ENCODE data around the gene ZNF774. TPM values are rescaled to one million over a fixed set of nuclear protein-coding genes. Genes with fewer than 3 reads are reported as not detected.
A peak's percentile ranks its signal among the peaks of the same experiment; 100 is the strongest.
"Not testable (repeated sequence)": the region's sequence is repeated elsewhere in the genome, so short reads cannot be mapped to it uniquely, and the experiment has no call there.

Gene ZNF774
- 0.84 TPM for polyA plus RNA-seq (2013, experiment 1 of 2; ENCODE audit: insufficient read length)
- polyA plus RNA-seq (2013, experiment 2 of 2; ENCODE audit: insufficient read length) = 1.3 TPM

DNA sequence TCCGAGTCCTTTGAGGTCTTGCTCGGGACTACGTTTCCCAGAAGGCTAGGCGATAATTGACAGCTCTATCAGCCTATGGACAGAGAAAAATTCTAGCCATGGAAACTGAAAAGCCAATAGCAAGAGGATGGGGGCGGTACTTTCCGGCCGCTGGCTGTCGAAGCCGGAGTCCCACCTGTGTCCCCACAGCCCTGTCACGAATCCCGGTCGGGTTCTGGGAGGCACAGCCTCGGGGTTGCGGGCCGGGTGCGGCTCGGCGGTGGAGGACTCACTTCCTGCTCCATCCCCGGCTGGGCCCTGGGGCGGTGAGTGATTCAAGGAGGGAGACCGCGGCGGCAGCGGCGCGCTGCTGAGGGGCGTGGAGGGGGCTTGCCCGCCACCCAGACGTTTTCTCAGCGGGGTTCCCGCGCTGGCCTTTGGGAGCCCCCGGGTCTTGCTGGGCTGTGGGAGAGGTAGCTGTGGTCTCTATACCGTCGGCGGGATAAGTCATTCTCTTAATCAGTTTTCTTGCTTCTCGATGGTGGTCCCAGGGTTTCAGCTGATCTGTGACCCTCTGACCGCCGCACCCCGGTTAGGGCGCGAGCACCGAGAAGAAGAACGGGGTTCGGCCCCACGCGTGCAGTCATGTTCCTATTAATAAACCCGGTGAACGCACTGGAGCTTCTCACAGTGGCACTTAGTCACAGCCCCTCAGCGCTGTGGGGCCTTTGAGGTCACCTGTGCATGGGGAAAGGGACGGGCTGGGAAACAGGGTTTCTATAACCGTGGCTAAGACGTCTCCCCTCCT, at the start of gene ZNF774:
Gene ZNF774 (plus strand): TSS at position 178 of the 787 bp plus-strand sequence. CDS start 2,377 bp downstream, outside the sequence.
- peak; percentile 93 for DNase-seq

GRCh38 chr15:90305355-90305754, 46.7 kb upstream of the ZNF774 start:
- not testable (repeated sequence) for DNase-seq

DNA sequence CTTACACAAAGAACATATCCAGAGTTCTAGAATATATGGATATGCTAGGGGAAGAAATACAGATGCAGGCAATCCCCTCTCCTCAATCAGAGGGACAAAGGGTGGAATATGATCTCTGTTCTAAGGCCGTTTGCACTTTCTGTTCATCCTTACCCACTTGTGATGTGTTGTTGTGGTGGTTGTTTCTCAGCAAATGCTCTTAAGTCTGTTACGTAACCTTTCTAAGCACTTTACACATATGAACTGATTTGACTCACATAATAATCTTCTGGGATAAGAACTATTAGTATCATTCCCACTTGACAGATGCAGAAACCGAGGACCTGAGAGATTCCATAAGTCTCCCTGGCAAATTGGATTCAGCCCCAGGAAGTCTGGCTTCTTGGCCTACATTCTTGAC, 46.2 kb upstream of the ZNF774 start:
- DNase-seq = no peak

DNA sequence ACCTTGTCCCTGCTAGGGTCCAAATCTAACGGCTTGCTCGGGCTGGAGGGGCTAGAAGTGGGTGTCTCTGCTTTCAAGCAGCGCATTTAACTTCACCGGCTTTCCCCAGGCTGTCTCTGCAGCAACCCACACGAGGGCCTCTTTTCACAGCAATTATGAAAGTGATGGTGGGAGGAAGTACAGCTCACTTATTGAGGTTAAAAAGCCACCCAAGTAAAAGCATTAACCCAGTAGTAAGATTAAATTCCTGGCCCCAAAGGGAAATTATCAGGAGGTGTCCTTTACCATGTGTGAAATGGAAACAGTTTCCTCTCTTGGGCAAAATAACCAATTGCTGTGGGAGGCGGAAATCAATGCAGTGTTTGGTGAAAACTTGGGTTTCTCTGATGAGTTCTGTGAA, 45.5 kb upstream of the ZNF774 start:
- DNase-seq = no peak

- DNase-seq = no peak
These were observed 44.4 kb upstream of the ZNF774 start for GRCh38 chr15:90307661-90308060.

DNA sequence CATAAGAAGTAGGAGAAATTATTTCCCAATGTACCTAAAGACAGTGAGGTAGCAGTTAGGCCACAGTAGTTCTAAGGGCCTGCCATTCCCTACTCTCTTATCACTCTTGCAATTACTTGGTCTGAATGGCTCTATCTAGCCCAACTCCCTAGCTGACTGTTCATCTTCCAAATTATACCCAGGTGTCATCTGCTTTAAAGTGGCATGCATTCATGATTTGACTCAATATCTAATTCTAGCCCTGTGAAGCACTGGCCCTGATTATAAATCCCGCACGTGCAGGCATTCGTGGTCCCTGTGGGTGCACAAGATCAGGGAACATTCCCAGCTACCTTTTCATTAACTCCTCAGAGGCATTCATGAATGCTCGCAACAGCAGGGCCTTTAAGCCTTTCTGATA, 43.1 kb upstream of the ZNF774 start:
- DNase-seq = no peak

- peak; percentile 64 for DNase-seq
These were observed 36.7 kb upstream of the ZNF774 start for GRCh38 chr15:90315278-90315982.

DNA sequence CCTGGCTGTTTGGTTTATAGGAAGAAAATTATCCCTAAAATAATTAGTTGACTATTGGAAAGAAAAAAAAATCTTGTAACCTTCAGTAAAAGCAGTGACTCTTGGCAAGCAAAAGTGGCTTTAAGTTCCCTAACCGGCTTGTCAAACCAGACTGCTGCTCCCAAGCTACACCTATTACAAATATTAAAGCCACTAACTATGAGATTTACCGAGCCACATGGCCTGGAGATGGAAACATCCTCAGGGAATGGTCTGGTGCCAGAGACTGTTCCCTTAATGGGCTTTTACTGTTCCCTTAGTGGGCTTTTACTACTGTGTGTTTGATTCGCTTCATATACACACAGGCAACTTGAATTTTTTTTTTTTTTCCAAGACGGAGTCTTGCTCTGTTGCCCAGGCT, 35.9 kb upstream of the ZNF774 start:
- DNase-seq = no peak

DNA sequence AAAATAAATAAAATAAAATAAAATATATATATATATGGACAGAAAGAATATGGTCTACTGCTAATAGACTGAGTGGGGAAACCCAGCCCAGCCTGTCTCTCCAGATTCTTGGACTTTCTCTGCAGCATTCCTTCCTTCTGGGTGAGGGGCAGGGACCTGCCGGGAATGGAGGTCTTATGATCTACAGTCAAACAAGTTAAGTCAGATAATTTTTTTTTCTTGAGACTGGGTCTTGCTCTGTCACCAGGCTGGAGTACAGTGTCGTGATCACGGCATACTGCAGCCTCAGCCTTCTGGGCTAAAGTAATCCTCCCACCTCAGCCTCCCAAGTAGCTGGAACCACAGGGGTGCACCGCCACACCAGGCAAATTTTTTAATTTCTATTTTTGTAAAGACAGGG, 33.5 kb upstream of the ZNF774 start:
- no peak for DNase-seq

DNA sequence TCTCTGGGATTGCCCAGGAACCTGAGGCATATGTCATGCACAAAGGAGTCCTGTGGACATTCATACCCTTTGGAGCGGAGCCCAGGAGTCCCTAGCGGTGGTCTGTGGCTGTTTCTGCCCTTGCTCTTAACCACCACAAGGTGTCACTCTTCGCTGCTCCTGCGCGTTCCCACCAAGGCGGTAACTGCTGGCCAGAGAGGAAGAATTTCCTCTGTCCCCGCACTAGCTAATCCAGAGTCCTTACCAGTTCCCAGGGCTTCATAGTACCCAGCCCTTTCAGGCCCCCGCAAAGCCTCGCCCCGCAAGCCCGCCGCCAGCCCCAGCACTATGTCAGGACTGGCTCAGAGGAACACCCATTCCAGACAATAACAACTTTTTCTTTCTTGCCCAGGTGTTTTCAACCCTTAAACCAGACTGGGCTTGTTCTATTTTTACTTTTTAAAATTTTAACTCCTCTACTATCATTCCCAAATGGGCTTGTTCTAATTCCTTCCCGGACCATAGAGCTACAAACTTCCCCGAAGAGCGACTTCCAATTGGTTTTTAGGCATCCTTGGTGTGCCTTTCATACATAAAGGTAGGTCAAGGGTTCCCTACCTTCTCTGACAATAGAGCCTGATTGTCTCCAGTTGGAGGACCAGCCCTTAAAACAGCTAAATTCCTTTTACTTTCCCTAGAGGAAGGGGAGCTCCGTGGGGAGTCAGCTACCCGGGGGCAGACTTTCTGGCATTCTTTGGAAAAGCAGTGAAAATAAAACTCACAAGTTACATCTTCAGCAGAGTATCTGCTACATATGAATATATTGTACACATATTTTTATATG, 31.8 kb upstream of the ZNF774 start:
- peak; percentile 90 for DNase-seq

GRCh38 chr15:90320885-90321278, 31.2 kb upstream of the ZNF774 start:
- no peak for DNase-seq

DNA sequence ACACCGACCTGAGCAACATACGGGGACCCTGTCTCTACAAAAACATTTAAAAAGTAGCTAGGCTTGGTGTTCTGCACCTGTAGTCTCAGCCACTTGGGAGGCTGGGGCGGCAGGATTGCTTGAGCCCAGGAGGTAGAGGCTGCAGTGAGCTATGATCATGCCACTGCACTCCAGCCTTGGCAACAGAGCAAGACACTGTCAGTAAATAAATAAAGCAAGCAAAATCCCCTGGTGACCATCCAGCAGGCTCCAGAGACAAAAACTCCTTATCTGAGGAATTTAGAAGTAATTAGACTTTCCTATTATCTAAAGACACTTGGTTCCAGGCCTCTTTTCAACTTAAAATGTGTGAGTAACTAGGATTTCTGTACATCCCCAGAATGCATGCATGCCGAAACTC, 29.5 kb upstream of the ZNF774 start:
- no peak for DNase-seq

DNA sequence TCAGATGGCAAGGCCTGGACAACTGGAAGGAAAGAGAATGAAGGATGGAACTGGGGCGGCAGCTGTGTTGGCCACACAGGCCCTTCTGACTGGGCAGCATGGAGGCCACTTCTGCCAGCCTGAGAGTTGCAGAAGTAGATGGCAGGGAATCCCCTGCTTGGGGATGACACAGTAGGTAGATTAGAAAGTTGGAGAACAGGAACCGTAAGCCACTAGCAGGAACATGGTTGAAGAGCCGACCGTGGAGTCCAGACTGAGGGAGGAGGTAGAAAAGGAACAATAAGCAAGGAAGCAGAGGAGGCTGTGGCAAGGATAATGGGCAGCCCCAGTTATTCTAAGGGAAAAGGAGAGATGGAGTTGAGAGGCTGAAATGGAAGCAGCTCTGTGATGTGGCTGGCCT, 26.4 kb upstream of the ZNF774 start:
- no peak for DNase-seq

DNA sequence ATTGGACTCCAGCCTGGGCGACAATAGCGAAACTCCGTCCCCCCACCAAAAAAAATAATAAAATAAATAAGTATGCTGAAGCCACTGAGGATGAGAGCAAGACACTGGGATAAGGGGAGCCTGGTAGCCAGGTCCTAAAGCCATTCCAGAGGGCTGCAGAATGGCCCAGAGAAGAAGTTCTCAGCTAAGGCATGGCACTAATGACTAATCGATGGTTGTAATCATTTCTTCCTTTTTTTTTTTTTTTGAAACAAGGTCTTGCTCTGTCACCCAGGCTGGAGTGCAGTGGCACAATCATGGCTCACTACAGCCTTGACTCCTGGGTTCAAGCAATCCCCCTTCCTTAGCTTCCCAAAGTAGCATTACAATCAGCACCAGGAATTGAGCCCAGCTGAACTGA, 25.6 kb upstream of the ZNF774 start:
- no peak for DNase-seq

GRCh38 chr15:90327311-90327710, 24.8 kb upstream of the ZNF774 start:
- DNase-seq = no peak

- DNase-seq = no peak
These were observed 17.8 kb upstream of the ZNF774 start for GRCh38 chr15:90334304-90334731.

DNA sequence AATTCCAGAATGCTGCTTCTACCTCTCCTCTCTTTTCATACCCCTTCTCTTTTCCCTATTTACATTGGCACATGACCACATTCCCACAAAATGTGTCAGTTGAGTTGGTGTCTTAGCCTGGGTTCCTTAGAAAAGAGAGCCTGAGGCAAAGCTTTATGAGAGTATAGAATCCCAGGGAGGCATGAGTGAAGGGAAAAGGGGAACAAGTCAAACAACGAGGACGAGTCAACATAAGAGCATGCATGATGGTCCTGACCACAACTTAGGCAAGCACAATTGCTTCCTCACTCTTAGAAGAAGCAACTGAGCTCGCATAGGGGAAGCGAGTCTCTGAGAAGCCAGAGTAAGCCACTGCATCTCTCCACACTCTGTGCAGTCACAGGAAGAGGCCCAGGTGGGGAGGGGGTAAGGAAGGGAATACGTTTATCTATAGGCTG, 15.4 kb upstream of the ZNF774 start:
- peak; percentile 96 for DNase-seq

GRCh38 chr15:90337256-90337655, 14.8 kb upstream of the ZNF774 start:
- no peak for DNase-seq

DNA sequence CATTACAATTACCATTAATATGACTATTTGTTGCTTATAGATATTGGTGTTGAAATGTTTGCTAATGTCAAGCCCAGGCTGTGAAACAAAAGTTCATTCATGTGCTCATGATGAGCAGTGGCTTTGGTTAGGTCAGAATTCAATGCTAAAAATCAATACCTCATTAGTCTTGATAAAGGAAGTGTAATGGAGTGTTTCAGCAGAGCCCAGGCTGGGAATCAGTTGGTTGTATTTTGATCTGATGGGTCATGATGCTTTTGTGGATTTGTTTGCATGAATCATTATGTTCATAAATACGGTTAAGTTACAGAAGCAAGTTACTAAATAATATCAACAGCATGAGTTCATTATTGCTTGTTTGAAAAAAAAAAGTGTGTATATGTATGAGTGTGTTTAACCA, 13.6 kb upstream of the ZNF774 start:
- DNase-seq = no peak

DNA sequence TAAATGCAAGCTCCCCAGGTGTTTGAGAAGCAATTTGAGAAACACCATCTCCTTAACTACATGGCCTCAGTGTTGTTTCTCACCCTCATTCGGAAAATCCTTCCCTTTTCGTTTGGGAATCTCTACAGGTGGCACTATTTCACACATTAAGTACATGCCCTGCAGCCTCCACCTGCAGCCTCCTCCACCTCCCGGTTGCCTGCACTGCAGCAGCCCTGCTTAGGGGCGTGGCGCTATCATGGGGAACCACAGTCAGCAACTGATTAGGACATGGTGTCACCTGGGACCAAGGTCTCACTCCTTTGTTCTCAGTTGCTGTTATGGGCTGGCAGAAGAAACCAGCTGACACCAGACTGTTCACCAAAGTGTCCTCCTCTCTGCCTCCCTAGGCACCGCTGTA, 11.7 kb upstream of the ZNF774 start:
- DNase-seq = no peak

GRCh38 chr15:90343302-90343790, 8.7 kb upstream of the ZNF774 start:
- peak; percentile 89 for DNase-seq

- no peak for DNase-seq
These were observed 7.4 kb upstream of the ZNF774 start for GRCh38 chr15:90344662-90345061.

- DNase-seq = no peak
These were observed 6.2 kb upstream of the ZNF774 start for GRCh38 chr15:90345857-90346256.

Measured in fibroblast of skin of back (primary cell).